DMS114 treated with DMSO at 0.1 percent for 48 hours (cell line): Measurements from ENCODE around the gene REPIN1.

Experiments used
- DNase-seq: peaks from one replicate; lab custom pipeline; 2025; ENCODE audit not compliant: unreplicated experiment; lab: John Stamatoyannopoulos, UW

The REPIN1 gene

GRCh38 chr7:150359622-150360362 lies 8.8 kb upstream of the REPIN1 start:
- no peak for DNase-seq

- no peak for DNase-seq
Observed at GRCh38 chr7:150360363-150361058, 8.1 kb upstream of the REPIN1 start.

- DNase-seq: no peak
Observed at GRCh38 chr7:150361402-150361801, 7.2 kb upstream of the REPIN1 start.

GRCh38 chr7:150361807-150362621 lies 6.6 kb upstream of the REPIN1 start:
- DNase-seq: no peak

- no peak for DNase-seq
Observed at GRCh38 chr7:150363370-150363769, 5.3 kb upstream of the REPIN1 start.

- no peak for DNase-seq
Observed at GRCh38 chr7:150363872-150364271, 4.8 kb upstream of the REPIN1 start.

GRCh38 chr7:150365194-150365593 lies 3.4 kb upstream of the REPIN1 start:
- DNase-seq: no peak

GRCh38 chr7:150365673-150366398 lies 2.8 kb upstream of the REPIN1 start:
- no peak for DNase-seq

- DNase-seq: no peak
Observed at GRCh38 chr7:150367677-150368095, 936 bp upstream of the REPIN1 start.

GRCh38 chr7:150368884-150369747 lies 494 bp downstream of the REPIN1 start:
- no peak for DNase-seq

GRCh38 chr7:150369748-150370501 lies 1.3 kb downstream of the REPIN1 start:
- no peak for DNase-seq

GRCh38 chr7:150370612-150371071 lies 2.0 kb downstream of the REPIN1 start:
- no peak for DNase-seq

GRCh38 chr7:150371131-150371995 lies 2.7 kb downstream of the REPIN1 start:
- DNase-seq: no peak

GRCh38 chr7:150371996-150372270 lies 3.3 kb downstream of the REPIN1 start:
- no peak for DNase-seq

- DNase-seq: no peak
Observed at GRCh38 chr7:150372271-150373048, 3.8 kb downstream of the REPIN1 start.

- no peak for DNase-seq
Observed at GRCh38 chr7:150373049-150373801, 4.6 kb downstream of the REPIN1 start.

- DNase-seq: no peak
Observed at GRCh38 chr7:150374026-150374425, 5.4 kb downstream of the REPIN1 start.
